Fibroblast of skin of right biceps (primary cell): ENCODE measurements around the gene ZNF649.

Experiments used
- DNase-seq: peaks from one replicate; pipeline ENCODE4 v3.0.0-alpha.2; 2013

The ZNF649 gene

GRCh38 chr19:51887522-51888498 lies 17.0 kb downstream of the ZNF649 start, which contains the start of gene ZNF577:
ZNF577 (minus strand) TSS chr19:51887951; CDS start chr19:51880382, 7,569 bp downstream.
- peak; percentile 95 for DNase-seq

GRCh38 chr19:51884713-51885112 lies 20.1 kb downstream of the ZNF649 start:
- no peak for DNase-seq

- DNase-seq, result no peak
Measured at GRCh38 chr19:51882518-51882917, 22.3 kb downstream of the ZNF649 start.

GRCh38 chr19:51873097-51873496 lies 31.7 kb downstream of the ZNF649 start:
- DNase-seq, result no peak

GRCh38 chr19:51861870-51862622 lies 42.8 kb downstream of the ZNF649 start:
- DNase-seq, result no peak
